Nephron (organoid): ENCODE data around the gene VANGL1.

ENCODE experiments used
- H3K27ac Mint-ChIP-seq, 3 experiments: 2 replicates each; pipeline ENCODE4 v1.8.0; 2020; ENCODE audit warnings: mixed read lengths in 3 of 3, mild to moderate bottlenecking in 2 of 3, moderate library complexity in 1 of 3
- H3K27me3 Mint-ChIP-seq: 2 replicates; pipeline ENCODE4 v1.8.0; 2021; ENCODE audit warnings: low read depth, mild to moderate bottlenecking, moderate library complexity, mixed read lengths
- H3K36me3 Mint-ChIP-seq: 2 replicates; pipeline ENCODE4 v1.8.0; 2020; ENCODE audit warnings: low read depth, mixed read lengths
- H3K4me1 Mint-ChIP-seq: 2 replicates; pipeline ENCODE4 v1.8.0; 2020; ENCODE audit warnings: mixed read lengths
- H3K4me3 Mint-ChIP-seq, 3 experiments: 2 replicates each; pipeline ENCODE4 v1.8.0; 2020; ENCODE audit warnings: mild to moderate bottlenecking in 3 of 3, mixed read lengths in 3 of 3, moderate library complexity in 2 of 3
- H3K9me3 Mint-ChIP-seq: 2 replicates; pipeline ENCODE4 v1.8.0; 2020; ENCODE audit warnings: mixed read lengths
- CTCF ChIP-seq, 3 experiments: fragments of 200-600 bp; sonication (generic); IDR thresholded peaks; one replicate each; pipeline ENCODE4 v1.5.0; 2021; ENCODE audit warnings: antibody characterized with exemption in 3 of 3; ENCODE audit not compliant: unreplicated experiment in 3 of 3

The VANGL1 gene

GRCh38 chr1:115642168-115643072, 650 bp downstream of the VANGL1 start:
- H3K4me3 Mint-ChIP-seq, result peak overlapping the region; percentile 90 to 96 (median 94)

GRCh38 chr1:115643225-115643624, 1.5 kb downstream of the VANGL1 start:
- H3K4me1 Mint-ChIP-seq, result peaks cover 14% of the 10 kb centered on the region
- peak overlapping the region; percentile 90 to 96 (median 94) for H3K4me3 Mint-ChIP-seq
- H3K27ac Mint-ChIP-seq, result peak overlapping the region; percentile 91 to 94 (median 94)
- peaks cover 21% of the 10 kb centered on the region for H3K9me3 Mint-ChIP-seq
- peaks cover 9% of the 10 kb centered on the region for H3K27me3 Mint-ChIP-seq
- peaks cover 4% of the 10 kb centered on the region for H3K36me3 Mint-ChIP-seq
- TF ChIP-seq CTCF (IDR thresholded peaks at IDR 0.05; ENCODE audit: unreplicated experiment in 3 of 3), result no peak

More at GRCh38 chr1:115642168-115643072, 650 bp downstream of the VANGL1 start:
- H3K27me3 Mint-ChIP-seq, result peaks cover 9% of the 10 kb centered on the region
- TF ChIP-seq CTCF (IDR thresholded peaks at IDR 0.05; ENCODE audit: unreplicated experiment in 3 of 3), result peak in 1 of 3 experiments; percentile 15
- peak overlapping the region; percentile 91 to 94 (median 94) for H3K27ac Mint-ChIP-seq
- peaks cover 4% of the 10 kb centered on the region for H3K36me3 Mint-ChIP-seq
- peaks cover 28% of the 10 kb centered on the region for H3K9me3 Mint-ChIP-seq
- peaks cover 14% of the 10 kb centered on the region for H3K4me1 Mint-ChIP-seq

GRCh38 chr1:115643666-115644065, 1.9 kb downstream of the VANGL1 start:
- no peak for TF ChIP-seq CTCF (IDR thresholded peaks at IDR 0.05; ENCODE audit: unreplicated experiment in 3 of 3)
- peak overlapping the region; percentile 91 to 94 (median 94) for H3K27ac Mint-ChIP-seq
- H3K4me1 Mint-ChIP-seq, result peaks cover 14% of the 10 kb centered on the region
- peaks cover 17% of the 10 kb centered on the region for H3K9me3 Mint-ChIP-seq
- peak overlapping the region; percentile 90 to 96 (median 94) for H3K4me3 Mint-ChIP-seq
- H3K27me3 Mint-ChIP-seq, result peaks cover 9% of the 10 kb centered on the region
- H3K36me3 Mint-ChIP-seq, result peaks cover 4% of the 10 kb centered on the region

GRCh38 chr1:115644109-115644508, 2.3 kb downstream of the VANGL1 start:
- peak overlapping the region in 1 of 3 experiments; percentile 38 for H3K27ac Mint-ChIP-seq
- no peak for TF ChIP-seq CTCF (IDR thresholded peaks at IDR 0.05; ENCODE audit: unreplicated experiment in 3 of 3)
- H3K4me1 Mint-ChIP-seq, result peaks cover 14% of the 10 kb centered on the region
- H3K27me3 Mint-ChIP-seq, result peaks cover 9% of the 10 kb centered on the region
- H3K36me3 Mint-ChIP-seq, result peaks cover 4% of the 10 kb centered on the region
- H3K9me3 Mint-ChIP-seq, result peaks cover 15% of the 10 kb centered on the region
- peak overlapping the region; percentile 21 to 42 (median 34) for H3K4me3 Mint-ChIP-seq

- TF ChIP-seq CTCF (IDR thresholded peaks at IDR 0.05; ENCODE audit: unreplicated experiment in 3 of 3), result no peak
- Mint-ChIP-seq H3K4me1 (peaks cover 20% of the 10 kb centered on the region), H3K27ac (no peak overlapping the region), H3K4me3 (no peak overlapping the region), H3K9me3 (no peaks in the 10 kb centered on the region), H3K36me3 (peaks cover 3% of the 10 kb centered on the region), H3K27me3 (no peaks in the 10 kb centered on the region)
Observed at GRCh38 chr1:115647047-115647446, 5.3 kb downstream of the VANGL1 start.
